HG03432 (cell line): ENCODE data around the gene CCR6.

Experiments
- ATAC-seq: cut with Tn5 transposase; IDR thresholded peaks from one replicate; pipeline ENCODE4 v1.9.1; 2021; ENCODE audit warnings: mild to moderate bottlenecking, moderate library complexity; ENCODE audit not compliant: unreplicated experiment

The CCR6 gene

GRCh38 chr6:167097770-167098169 lies 25.1 kb upstream of the CCR6 start:
- ATAC-seq: no peak

- no peak for ATAC-seq
Measured at GRCh38 chr6:167098825-167099225, 24.1 kb upstream of the CCR6 start.

DNA sequence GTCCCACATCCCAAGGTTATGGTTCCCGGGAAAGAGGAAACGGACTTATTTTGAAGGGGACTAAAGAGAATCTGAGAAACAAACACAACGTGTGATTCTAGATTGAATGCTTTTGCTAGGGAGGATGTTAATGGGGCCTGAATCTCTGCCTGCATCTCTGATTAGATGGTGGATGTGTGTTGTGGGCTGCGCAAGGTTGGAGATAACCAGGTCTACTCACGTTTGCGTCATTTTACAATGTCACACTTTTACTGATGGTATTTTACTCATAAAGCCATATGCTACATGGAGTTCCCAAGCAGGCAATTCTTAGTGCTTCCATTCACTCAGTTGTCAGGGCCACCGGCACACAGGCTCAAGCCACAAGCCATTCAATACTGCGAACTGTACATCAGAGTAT lies 23.2 kb upstream of the CCR6 start:
- ATAC-seq: no peak

GRCh38 chr6:167100241-167100674 lies 22.6 kb upstream of the CCR6 start:
- ATAC-seq: no peak

- no peak for ATAC-seq
Measured at GRCh38 chr6:167102318-167102717, 20.6 kb upstream of the CCR6 start.

GRCh38 chr6:167103041-167103891 lies 19.6 kb upstream of the CCR6 start:
- ATAC-seq: peak; percentile 96

DNA sequence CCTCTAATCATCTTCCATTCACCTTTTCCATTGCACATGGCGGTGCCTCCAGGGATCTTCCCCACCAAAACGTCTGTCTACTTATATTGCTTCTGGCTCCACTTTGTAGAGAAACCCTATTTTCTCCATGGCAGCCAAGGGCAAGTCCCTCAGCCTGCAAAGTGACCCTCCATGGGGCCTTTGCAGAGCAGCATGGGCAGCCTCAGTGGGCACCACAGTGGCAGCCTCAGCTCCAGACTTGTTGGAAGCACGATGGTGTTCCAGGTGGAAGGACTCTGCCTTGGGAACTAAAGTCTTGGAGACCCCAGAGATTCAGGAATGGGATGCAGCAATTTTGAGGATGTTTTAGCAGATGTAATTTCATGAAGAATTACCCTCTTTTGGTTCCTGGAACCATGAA lies 18.5 kb upstream of the CCR6 start:
- no peak for ATAC-seq

DNA sequence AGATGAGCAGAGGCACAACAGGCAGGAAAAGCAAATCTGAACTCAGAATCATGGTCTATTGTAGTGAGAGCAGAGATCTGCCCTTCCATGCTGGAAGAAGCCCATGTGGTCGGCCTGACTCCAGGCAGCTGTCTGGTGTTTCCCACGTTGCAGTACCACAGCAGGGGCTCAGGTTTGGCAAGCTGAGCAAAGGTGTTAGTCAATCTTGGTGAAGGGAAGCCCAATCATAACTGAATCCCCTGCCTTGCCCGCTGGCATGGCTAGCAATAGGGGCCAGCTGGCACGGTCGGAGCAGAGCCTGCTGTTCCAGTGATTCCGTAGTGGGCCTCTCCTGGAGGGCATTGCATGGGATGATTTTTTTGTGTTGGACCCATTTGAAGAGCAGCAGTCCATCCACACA lies 17.8 kb upstream of the CCR6 start:
- no peak for ATAC-seq

DNA sequence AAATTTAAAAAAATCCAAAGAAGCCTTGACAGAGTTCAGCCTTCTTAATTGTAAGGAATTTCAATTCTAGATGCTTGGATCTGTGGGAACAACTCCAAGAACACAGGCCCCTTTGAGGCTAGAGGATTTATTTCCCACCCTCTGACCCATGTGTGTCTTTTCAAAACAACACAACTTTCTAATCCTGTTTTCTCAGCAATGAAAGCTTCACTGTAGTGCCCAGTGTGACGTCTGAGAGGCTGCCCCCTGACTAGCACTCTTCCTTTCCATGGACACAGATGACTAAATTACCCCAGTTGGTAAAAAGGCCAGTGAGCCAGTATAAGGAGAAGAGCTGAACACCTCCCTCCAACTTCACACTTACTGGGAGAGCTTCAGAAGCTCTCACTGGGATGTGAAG lies 16.5 kb upstream of the CCR6 start:
- no peak for ATAC-seq

DNA sequence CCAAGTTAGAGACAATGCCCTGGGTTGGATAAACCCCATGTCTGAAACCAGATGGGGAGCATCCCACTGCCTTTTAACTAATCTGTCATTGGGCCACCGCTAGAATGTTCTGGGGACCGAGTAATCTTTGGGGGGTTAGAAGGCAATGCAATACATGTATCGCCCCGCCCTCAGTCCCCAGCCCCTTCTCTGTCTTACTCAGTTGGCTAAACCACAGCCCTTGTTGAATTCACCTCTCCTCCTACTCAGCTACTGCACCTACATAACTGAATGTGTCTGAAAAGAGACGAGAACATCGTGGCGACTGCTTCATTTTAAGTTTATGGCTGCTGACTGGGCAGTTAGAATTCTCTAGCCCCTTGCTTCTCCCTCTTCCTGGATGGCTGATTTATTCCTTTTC lies 15.1 kb upstream of the CCR6 start:
- ATAC-seq: no peak

DNA sequence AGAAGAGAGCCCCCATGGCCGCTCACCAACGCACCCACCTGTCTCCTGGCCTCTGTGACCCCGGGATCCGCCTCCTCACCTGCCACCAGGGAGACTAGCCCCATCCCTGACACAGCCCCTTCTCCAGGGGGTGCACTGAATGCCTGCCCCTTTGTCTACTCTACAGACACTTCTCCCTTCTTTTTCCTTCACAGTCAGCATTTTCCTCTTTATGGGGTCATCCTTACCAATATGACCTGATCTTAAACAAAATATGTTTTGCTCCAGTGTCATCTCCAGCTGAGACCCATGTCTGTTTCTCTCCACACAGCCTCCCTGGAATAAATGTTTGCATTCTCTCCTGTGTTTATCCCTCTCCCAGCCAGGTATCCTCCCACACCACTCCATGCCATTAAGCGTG lies 14.6 kb upstream of the CCR6 start:
- no peak for ATAC-seq

GRCh38 chr6:167109651-167110050 lies 13.2 kb upstream of the CCR6 start:
- ATAC-seq: no peak

DNA sequence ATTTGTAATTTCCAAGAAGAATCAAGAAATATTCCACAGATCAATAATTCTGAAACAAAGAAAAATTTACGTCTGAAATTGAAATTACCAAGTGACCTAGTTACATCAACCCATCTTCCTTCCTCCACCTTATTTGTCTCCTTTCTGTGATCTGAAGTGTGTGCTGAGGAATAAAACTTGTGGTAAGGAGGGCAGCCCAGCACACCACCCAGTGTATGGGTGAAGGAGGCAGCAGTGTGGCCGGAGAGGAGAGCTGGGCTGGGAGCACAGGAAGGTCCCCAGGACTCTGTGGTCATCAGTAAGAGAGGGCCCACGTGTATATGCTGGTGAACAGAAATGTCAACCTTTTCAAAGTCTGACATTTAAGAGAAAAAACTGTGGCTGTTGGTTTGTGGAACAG lies 11.3 kb upstream of the CCR6 start:
- no peak for ATAC-seq

- no peak for ATAC-seq
Measured at GRCh38 chr6:167112421-167112820, 10.5 kb upstream of the CCR6 start.

GRCh38 chr6:167113047-167113754 lies 9.7 kb upstream of the CCR6 start:
- peak; percentile 61 for ATAC-seq

GRCh38 chr6:167113935-167114910 lies 8.7 kb upstream of the CCR6 start:
- peak; percentile 86 for ATAC-seq

DNA sequence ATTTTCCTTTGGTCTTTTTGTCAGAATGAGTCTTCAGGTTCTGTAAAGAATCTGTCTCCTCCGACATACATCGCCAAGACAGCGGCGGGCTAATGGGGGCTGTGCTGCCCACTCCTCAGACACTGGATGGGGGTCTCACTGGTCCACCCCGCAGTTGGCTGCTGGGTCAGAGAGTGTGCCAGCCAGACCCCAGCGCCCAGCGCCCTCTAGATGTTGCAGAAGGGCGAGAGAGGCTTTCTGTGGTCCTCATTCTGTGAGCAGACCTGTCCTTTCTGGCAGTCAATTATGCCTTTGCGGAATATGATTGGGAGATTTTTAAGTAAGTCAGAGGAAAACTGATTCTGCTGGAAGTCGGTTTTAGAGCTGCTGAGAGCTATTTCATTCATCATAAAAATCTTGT lies 7.8 kb upstream of the CCR6 start:
- no peak for ATAC-seq

- no peak for ATAC-seq
Measured at GRCh38 chr6:167116109-167116837, 6.6 kb upstream of the CCR6 start.

GRCh38 chr6:167116838-167117228 lies 6.1 kb upstream of the CCR6 start:
- ATAC-seq: no peak

- ATAC-seq: no peak
Measured at GRCh38 chr6:167118006-167118405, 4.9 kb upstream of the CCR6 start.

- no peak for ATAC-seq
Measured at GRCh38 chr6:167118839-167119238, 4.1 kb upstream of the CCR6 start.
